Erythroblast (primary cell): ENCODE results near the gene RAB6B.

ENCODE experiments used
- GATA1 ChIP-seq: IDR thresholded peaks from 2 replicates; pipeline ENCODE4 v1.6.1; 2011; ENCODE audit warnings: low read depth, mild to moderate bottlenecking, control low read depth, low read length, moderate library complexity
- POLR2A ChIP-seq: IDR thresholded peaks from 2 replicates; pipeline ENCODE4 v1.6.1; 2011; ENCODE audit warnings: mild to moderate bottlenecking, low read length

DNA sequence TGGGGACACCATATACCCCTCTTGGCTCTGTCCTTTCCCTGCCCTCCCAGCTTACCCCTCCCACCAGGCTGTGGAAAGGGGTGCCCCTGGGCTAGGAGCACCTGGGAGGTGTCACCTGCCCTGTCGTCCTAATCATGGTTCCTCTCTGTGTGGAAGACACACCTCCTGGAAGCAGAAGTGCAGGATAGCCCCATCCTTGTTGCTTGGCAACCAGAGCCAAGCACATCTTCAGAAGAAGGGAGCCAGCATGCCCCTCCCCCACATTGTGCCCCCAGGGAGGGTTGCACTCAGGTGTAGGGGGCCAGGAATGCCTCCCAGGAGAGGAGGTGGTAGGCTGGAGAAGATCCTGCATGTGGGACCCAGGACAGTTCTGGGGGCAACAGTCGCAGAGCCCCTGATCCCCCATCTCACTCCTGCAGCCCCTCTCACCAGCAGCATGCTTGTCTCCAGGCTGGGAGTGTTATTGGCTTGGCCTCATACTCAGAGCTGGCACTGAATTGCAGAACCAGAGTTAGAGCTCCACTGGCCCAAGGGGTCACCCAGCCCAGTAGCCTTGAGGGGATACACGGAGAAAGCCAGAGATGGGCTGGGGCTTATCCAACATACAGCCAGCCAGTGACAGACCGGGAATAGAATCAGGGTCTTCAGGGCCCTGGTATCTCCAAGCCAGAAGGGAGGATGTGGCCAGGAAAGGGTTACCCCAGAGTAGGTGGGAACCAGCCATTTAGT, 8.4 kb downstream of the RAB6B start:
- TF ChIP-seq POLR2A (no peak), GATA1 (no peak)
